Activated CD4-positive, alpha-beta T cell treated with anti-CD3 and anti-CD28 coated beads, Interleukin-2, amount 10 ng/mL, durations not matched to agents 7 days and 5 days (primary cell): ENCODE results near the gene PRLH. TPM values are rescaled to one million over a fixed set of nuclear protein-coding genes. Genes with fewer than 3 reads are reported as not detected.
A peak's percentile ranks its signal among the peaks of the same experiment; 100 is the strongest.
"Not testable (repeated sequence)": the region's sequence is repeated elsewhere in the genome, so short reads cannot be mapped to it uniquely, and the experiment has no call there.

Experiments
- CTCF ChIA-PET: fragments of 350-600 bp; sonication (Branson Sonifier 250); formaldehyde crosslinking; loops from one replicate; lab custom pipeline; 2021; ENCODE audit warnings: antibody characterized with exemption; lab: Charles Lee
- POLR2A ChIA-PET: fragments of 350-600 bp; sonication (Branson Sonifier 250); formaldehyde crosslinking; loops from one replicate; lab custom pipeline; 2021; ENCODE audit warnings: antibody characterized with exemption; lab: Charles Lee
- DNase-seq: peaks from one replicate; pipeline ENCODE4 v3.0.0-alpha.2; 2020
- H3K27ac Mint-ChIP-seq: one replicate; pipeline ENCODE4 v1.8.0; 2021; ENCODE audit warnings: mild to moderate bottlenecking, moderate library complexity, mixed read lengths
- H3K27me3 Mint-ChIP-seq: one replicate; pipeline ENCODE4 v1.8.0; 2021; ENCODE audit warnings: mixed read lengths
- H3K36me3 Mint-ChIP-seq: one replicate; pipeline ENCODE4 v1.8.0; 2021; ENCODE audit warnings: low read depth, mixed read lengths
- H3K4me1 Mint-ChIP-seq: one replicate; pipeline ENCODE4 v1.8.0; 2021; ENCODE audit warnings: mixed read lengths
- H3K4me3 Mint-ChIP-seq: one replicate; pipeline ENCODE4 v1.8.0; 2021; ENCODE audit warnings: mild to moderate bottlenecking, moderate library complexity, mixed read lengths
- H3K9me3 Mint-ChIP-seq: one replicate; pipeline ENCODE4 v1.8.0; 2021; ENCODE audit warnings: mixed read lengths
- total RNA-seq, 2 experiments: library from RNA; stranded (reverse); gene quantifications; one replicate each; pipeline ENCODE4 v1.2.3, GENCODE V29; 2021

The PRLH gene
- total RNA-seq, 2 experiments from 2014 or later = not detected

GRCh38 chr2:237594514-237594871 is 28.1 kb downstream of the PRLH start:
- Mint-ChIP-seq H3K4me3 (no peak overlapping the region), H3K9me3 (no peaks in the 10 kb centered on the region), H3K27ac (no peak overlapping the region), H3K4me1 (peaks cover 23% of the 10 kb centered on the region), H3K27me3 (peaks cover 5% of the 10 kb centered on the region), H3K36me3 (no peaks in the 10 kb centered on the region)
- POLR2A ChIA-PET = no interaction called here
- CTCF ChIA-PET = interaction anchor here (1.4 to 2.0 kb wide), 2 partner anchors 8 to 13 kb away, joined by 5 to 8 read pairs; no protein-coding TSS in a partner anchor
- no peak for DNase-seq

- CTCF ChIA-PET, H3K36me3 Mint-ChIP-seq, POLR2A ChIA-PET: not testable (repeated sequence)
These were observed 29.6 kb downstream of the PRLH start for GRCh38 chr2:237595829-237596519.

GRCh38 chr2:237596520-237597195 is 30.3 kb downstream of the PRLH start:
- POLR2A ChIA-PET = no interaction called here
- Mint-ChIP-seq H3K9me3 (no peaks in the 10 kb centered on the region), H3K27ac (peak overlapping the region; percentile 36), H3K27me3 (no peaks in the 10 kb centered on the region), H3K4me3 (no peak overlapping the region), H3K36me3 (no peaks in the 10 kb centered on the region), H3K4me1 (peaks cover 10% of the 10 kb centered on the region)
- no peak for DNase-seq
- CTCF ChIA-PET = interaction anchor here (0.6 to 1.1 kb wide), 2 partner anchors 12 to 858 kb away, joined by 3 read pairs; no protein-coding TSS in a partner anchor

More at GRCh38 chr2:237595829-237596519, 29.6 kb downstream of the PRLH start:
- not testable (repeated sequence) for H3K27me3 Mint-ChIP-seq, H3K9me3 Mint-ChIP-seq, H3K27ac Mint-ChIP-seq, H3K4me3 Mint-ChIP-seq, DNase-seq
- H3K4me1 Mint-ChIP-seq = peaks cover 17% of the 10 kb centered on the region

GRCh38 chr2:237597196-237598145 is 31.1 kb downstream of the PRLH start:
- POLR2A ChIA-PET = no interaction called here
- DNase-seq = no peak
- H3K4me1 Mint-ChIP-seq = peaks cover 8% of the 10 kb centered on the region
- CTCF ChIA-PET = interaction anchor here (0.6 to 1.1 kb wide), 2 partner anchors 13 to 857 kb away, joined by 3 read pairs; no protein-coding TSS in a partner anchor
- no peaks in the 10 kb centered on the region for H3K36me3 Mint-ChIP-seq
- H3K27me3 Mint-ChIP-seq = no peaks in the 10 kb centered on the region
- H3K4me3 Mint-ChIP-seq = no peak overlapping the region
- peak overlapping the region; percentile 73 for H3K27ac Mint-ChIP-seq
- H3K9me3 Mint-ChIP-seq = no peaks in the 10 kb centered on the region

GRCh38 chr2:237598468-237599208 is 32.3 kb downstream of the PRLH start:
- H3K27me3 Mint-ChIP-seq = no peaks in the 10 kb centered on the region
- ChIA-PET CTCF (no interaction called here), POLR2A (no interaction called here)
- no peaks in the 10 kb centered on the region for H3K36me3 Mint-ChIP-seq
- H3K4me3 Mint-ChIP-seq = no peak overlapping the region
- H3K4me1 Mint-ChIP-seq = peaks cover 19% of the 10 kb centered on the region
- no peaks in the 10 kb centered on the region for H3K9me3 Mint-ChIP-seq
- no peak overlapping the region for H3K27ac Mint-ChIP-seq
- DNase-seq = no peak

GRCh38 chr2:237599465-237600110 is 33.2 kb downstream of the PRLH start:
- no peak overlapping the region for H3K4me3 Mint-ChIP-seq
- H3K4me1 Mint-ChIP-seq = peaks cover 25% of the 10 kb centered on the region
- H3K27ac Mint-ChIP-seq = no peak overlapping the region
- ChIA-PET CTCF (no interaction called here), POLR2A (no interaction called here)
- no peak for DNase-seq
- no peaks in the 10 kb centered on the region for H3K27me3 Mint-ChIP-seq
- H3K9me3 Mint-ChIP-seq = no peaks in the 10 kb centered on the region
- no peaks in the 10 kb centered on the region for H3K36me3 Mint-ChIP-seq

GRCh38 chr2:237600205-237600846 is 34.0 kb downstream of the PRLH start:
- Mint-ChIP-seq H3K27me3 (no peaks in the 10 kb centered on the region), H3K4me1 (peaks cover 28% of the 10 kb centered on the region), H3K27ac (no peak overlapping the region), H3K9me3 (no peaks in the 10 kb centered on the region), H3K4me3 (no peak overlapping the region), H3K36me3 (no peaks in the 10 kb centered on the region)
- CTCF ChIA-PET = no interaction called here
- DNase-seq = no peak
- POLR2A ChIA-PET = no interaction called here

GRCh38 chr2:237601453-237602116 is 35.2 kb downstream of the PRLH start:
- Mint-ChIP-seq H3K4me1 (peaks cover 29% of the 10 kb centered on the region), H3K9me3 (no peaks in the 10 kb centered on the region), H3K4me3 (no peak overlapping the region), H3K36me3 (no peaks in the 10 kb centered on the region), H3K27ac (no peak overlapping the region), H3K27me3 (no peaks in the 10 kb centered on the region)
- DNase-seq = no peak
- POLR2A ChIA-PET = no interaction called here
- CTCF ChIA-PET = interaction anchor here (0.6 to 1.7 kb wide), 4 partner anchors 8 to 726 kb away, joined by 3 to 5 read pairs (median 4); no protein-coding TSS in a partner anchor

GRCh38 chr2:237602409-237602808 is 36.0 kb downstream of the PRLH start:
- H3K27me3 Mint-ChIP-seq = no peaks in the 10 kb centered on the region
- no peak overlapping the region for H3K4me3 Mint-ChIP-seq
- H3K4me1 Mint-ChIP-seq = peaks cover 29% of the 10 kb centered on the region
- POLR2A ChIA-PET = no interaction called here
- CTCF ChIA-PET = interaction anchor here (0.6 to 1.7 kb wide), 4 partner anchors 8 to 337 kb away, joined by 3 to 5 read pairs (median 3); no protein-coding TSS in a partner anchor
- no peaks in the 10 kb centered on the region for H3K36me3 Mint-ChIP-seq
- no peaks in the 10 kb centered on the region for H3K9me3 Mint-ChIP-seq
- H3K27ac Mint-ChIP-seq = peak overlapping the region; percentile 85
- DNase-seq = no peak

GRCh38 chr2:237603049-237603717 is 36.8 kb downstream of the PRLH start:
- Mint-ChIP-seq H3K4me1 (peaks cover 24% of the 10 kb centered on the region), H3K36me3 (no peaks in the 10 kb centered on the region), H3K9me3 (no peaks in the 10 kb centered on the region), H3K27ac (peak overlapping the region; percentile 85), H3K27me3 (no peaks in the 10 kb centered on the region), H3K4me3 (peak overlapping the region; percentile 10)
- ChIA-PET POLR2A (no interaction called here), CTCF (interaction anchor here (0.6 to 1.7 kb wide), 4 partner anchors 9 to 336 kb away, joined by 3 to 5 read pairs (median 4); no protein-coding TSS in a partner anchor)
- DNase-seq = no peak
